ENCODE data around the gene MS4A10. TPM values are rescaled to one million over a fixed set of nuclear protein-coding genes. Genes with fewer than 3 reads are reported as not detected.

Gene MS4A10
- total RNA-seq, 2 experiments from 2014 or later, result not detected

- DNase-seq, result no peak
- Mint-ChIP-seq H3K4me3 (no peak overlapping the region), H3K36me3 (ENCODE audit: low read depth) (no peaks in the 10 kb centered on the region), H3K4me1 (no peaks in the 10 kb centered on the region), H3K27ac (no peak overlapping the region), H3K9me3 (ENCODE audit: low read depth) (no peaks in the 10 kb centered on the region), H3K27me3 (no peaks in the 10 kb centered on the region)
- intact Hi-C loops (cut with DNase I, micrococcal nuclease), result no loop called here
- ChIA-PET POLR2A (no interaction called here), CTCF (interaction anchor here (0.8 to 1.1 kb wide), 2 partner anchors 11 to 396 kb away, joined by 3 read pairs; no protein-coding TSS in a partner anchor)
- no peak for ATAC-seq
These were observed 5.6 kb downstream of the MS4A10 start for GRCh38 chr11:60790726-60791125.

DNA sequence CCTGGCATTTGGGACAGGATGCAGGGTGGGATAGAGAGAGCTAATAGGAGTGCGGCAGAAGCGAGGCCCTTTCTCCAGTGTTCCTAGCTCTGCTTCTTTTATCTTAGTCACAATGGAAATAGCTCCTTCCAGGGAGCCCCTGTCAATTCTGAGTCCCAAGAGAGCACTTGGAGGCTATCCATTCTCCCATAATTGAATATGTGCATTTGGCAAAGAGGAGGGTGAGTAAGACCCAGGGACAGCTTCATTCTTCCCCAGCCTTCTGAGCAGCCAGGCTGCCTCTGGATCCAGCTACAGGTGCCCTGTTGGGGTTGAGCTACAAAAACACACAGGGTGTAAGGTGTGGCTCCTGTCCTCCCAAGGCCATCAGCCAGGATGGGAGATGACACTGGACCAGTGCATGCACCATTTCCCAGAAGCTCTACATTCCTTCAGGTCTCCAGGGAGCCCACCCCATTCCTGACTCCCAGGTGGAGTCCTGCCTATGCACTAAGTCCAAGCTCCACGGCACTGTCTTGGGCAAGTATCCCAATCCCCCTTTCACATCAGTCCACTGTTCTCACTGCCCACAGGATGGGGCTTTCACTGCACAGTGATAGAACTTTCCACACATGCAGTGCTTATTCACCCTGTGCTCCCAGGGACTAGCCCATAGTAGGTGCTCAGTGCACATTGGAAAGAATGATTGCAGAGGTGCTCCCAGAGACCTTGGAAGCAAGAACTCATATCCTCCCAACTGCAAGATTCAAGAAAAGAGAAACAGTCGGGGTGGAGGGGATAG lies 6.2 kb downstream of the MS4A10 start:
- CTCF ChIA-PET, result interaction anchor here (0.8 to 1.1 kb wide), 3 partner anchors 11 to 396 kb away, joined by 3 read pairs; no protein-coding TSS in a partner anchor
- no peaks in the 10 kb centered on the region for H3K4me1 Mint-ChIP-seq
- ATAC-seq (no peak), DNase-seq (no peak)
- intact Hi-C loops (cut with DNase I, micrococcal nuclease), result no loop called here
- no peaks in the 10 kb centered on the region for H3K27me3 Mint-ChIP-seq
- no peaks in the 10 kb centered on the region for H3K36me3 Mint-ChIP-seq (ENCODE audit: low read depth)
- no peak overlapping the region for H3K27ac Mint-ChIP-seq
- H3K4me3 Mint-ChIP-seq, result no peak overlapping the region
- POLR2A ChIA-PET, result no interaction called here
- no peaks in the 10 kb centered on the region for H3K9me3 Mint-ChIP-seq (ENCODE audit: low read depth)

DNA sequence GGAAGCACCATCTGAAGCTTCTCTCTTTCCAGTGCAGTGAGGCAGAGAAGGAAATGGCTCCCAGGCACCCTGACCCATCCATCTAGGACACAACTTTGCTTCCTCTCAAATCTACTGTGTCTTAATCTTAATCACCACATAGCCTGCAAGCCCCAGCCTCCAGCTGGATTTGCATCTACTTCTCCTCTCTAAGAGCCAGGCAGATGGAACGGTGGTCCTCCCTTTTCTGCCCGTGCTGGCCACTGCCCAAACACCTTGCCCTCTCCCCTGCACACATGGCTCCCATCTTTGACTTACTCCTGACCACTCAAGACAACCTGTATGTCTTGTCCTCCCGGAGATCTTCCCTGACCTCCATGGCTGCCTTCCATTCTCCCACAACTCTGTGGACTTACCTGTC lies 7.4 kb downstream of the MS4A10 start:
- no peaks in the 10 kb centered on the region for H3K27me3 Mint-ChIP-seq
- no peaks in the 10 kb centered on the region for H3K9me3 Mint-ChIP-seq (ENCODE audit: low read depth)
- POLR2A ChIA-PET, result no interaction called here
- CTCF ChIA-PET, result interaction anchor here (0.7 kb wide), 1 partner anchor 17 kb away, joined by 3 read pairs; no protein-coding TSS in a partner anchor
- H3K4me3 Mint-ChIP-seq, result no peak overlapping the region
- H3K36me3 Mint-ChIP-seq (ENCODE audit: low read depth), result no peaks in the 10 kb centered on the region
- intact Hi-C loops (cut with DNase I, micrococcal nuclease), result no loop called here
- DNase-seq (no peak), ATAC-seq (no peak)
- no peak overlapping the region for H3K27ac Mint-ChIP-seq
- H3K4me1 Mint-ChIP-seq, result no peaks in the 10 kb centered on the region

DNA sequence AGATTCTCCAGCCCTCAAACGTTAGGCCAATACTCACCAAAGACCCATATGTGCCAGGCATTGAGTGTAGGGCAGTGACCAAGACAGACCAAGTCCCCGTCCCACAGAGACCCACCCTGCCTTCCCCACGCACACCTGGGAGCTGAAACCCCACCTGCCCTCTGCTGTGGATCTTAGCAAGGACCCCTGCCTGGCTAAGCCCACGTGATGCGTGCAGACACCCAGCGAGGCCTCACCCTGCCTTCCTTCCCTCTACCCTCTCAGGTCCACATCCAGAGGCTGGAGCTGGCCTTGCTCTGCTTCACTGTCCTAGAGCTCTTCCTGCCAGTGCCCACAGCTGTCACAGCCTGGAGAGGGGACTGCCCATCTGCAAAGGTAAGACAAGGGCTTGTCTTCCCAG lies 10.2 kb downstream of the MS4A10 start:
- intact Hi-C loops (cut with DNase I, micrococcal nuclease), result no loop called here
- H3K4me3 Mint-ChIP-seq, result no peak overlapping the region
- ChIA-PET POLR2A (no interaction called here), CTCF (interaction anchor here (0.6 to 2.8 kb wide), 2 partner anchors 19 to 360 kb away, joined by 3 to 13 read pairs; no protein-coding TSS in a partner anchor)
- H3K9me3 Mint-ChIP-seq (ENCODE audit: low read depth), result no peaks in the 10 kb centered on the region
- H3K27ac Mint-ChIP-seq, result no peak overlapping the region
- no peaks in the 10 kb centered on the region for H3K4me1 Mint-ChIP-seq
- ATAC-seq (no peak), DNase-seq (no peak)
- H3K27me3 Mint-ChIP-seq, result peaks cover 2% of the 10 kb centered on the region
- no peaks in the 10 kb centered on the region for H3K36me3 Mint-ChIP-seq (ENCODE audit: low read depth)

DNA sequence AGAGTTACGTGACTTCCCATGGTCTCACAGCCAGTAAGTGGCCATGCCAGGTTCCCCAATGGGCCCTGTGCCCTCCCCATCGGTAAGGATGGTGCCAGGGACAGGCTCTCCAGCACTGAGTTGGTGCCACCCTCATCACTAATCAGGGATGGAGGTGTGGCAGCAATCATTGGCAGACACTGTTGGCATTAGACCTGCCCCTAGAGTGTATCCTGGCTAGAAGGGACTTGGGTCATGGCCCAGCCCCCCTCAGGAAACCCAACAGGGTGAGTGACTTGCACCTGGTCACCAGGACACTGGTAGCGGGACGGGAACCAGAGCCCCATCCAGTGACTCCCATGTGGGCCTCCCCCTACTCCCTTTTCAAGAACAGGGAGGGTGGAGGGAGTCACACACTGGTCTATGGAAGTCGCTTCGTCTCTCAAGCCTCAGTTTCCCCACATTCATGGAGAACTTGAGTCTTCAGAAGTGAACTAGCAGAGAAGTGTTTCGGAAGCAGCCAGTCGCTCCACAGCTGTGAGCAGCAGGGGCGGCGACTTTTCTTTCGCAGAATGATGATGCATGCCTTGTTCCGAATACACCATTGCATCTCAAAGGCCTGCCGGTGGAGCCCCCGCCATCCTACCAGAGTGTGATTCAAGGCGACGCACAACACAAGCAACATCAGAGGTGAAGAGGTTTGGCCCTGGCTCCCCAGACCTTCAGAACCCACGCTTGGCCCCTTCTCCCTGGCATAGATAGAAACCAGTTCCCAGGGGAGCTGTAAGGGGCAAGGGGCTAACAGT lies 12.9 kb downstream of the MS4A10 start:
- Mint-ChIP-seq H3K4me1 (no peaks in the 10 kb centered on the region), H3K4me3 (no peak overlapping the region), H3K27me3 (peaks cover 7% of the 10 kb centered on the region), H3K27ac (no peak overlapping the region), H3K9me3 (ENCODE audit: low read depth) (no peaks in the 10 kb centered on the region), H3K36me3 (ENCODE audit: low read depth) (no peaks in the 10 kb centered on the region)
- DNase-seq (no peak), ATAC-seq (no peak)
- CTCF ChIA-PET, result interaction anchor here (2.0 to 2.8 kb wide), 3 partner anchors 22 to 33 kb away, joined by 7 to 13 read pairs (median 11); no protein-coding TSS in a partner anchor
- intact Hi-C loops (cut with DNase I, micrococcal nuclease), result no loop called here
- POLR2A ChIA-PET, result no interaction called here

- Mint-ChIP-seq H3K9me3 (ENCODE audit: low read depth) (no peaks in the 10 kb centered on the region), H3K4me3 (no peak overlapping the region), H3K27ac (no peak overlapping the region), H3K27me3 (peaks cover 7% of the 10 kb centered on the region), H3K36me3 (ENCODE audit: low read depth) (no peaks in the 10 kb centered on the region), H3K4me1 (no peaks in the 10 kb centered on the region)
- DNase-seq (no peak), ATAC-seq (no peak)
- ChIA-PET POLR2A (no interaction called here), CTCF (interaction anchor here (0.7 to 2.0 kb wide), 2 partner anchors 22 to 45 kb away, joined by 6 to 11 read pairs; no protein-coding TSS in a partner anchor)
- intact Hi-C loops (cut with DNase I, micrococcal nuclease), result no loop called here
These were observed 13.5 kb downstream of the MS4A10 start for GRCh38 chr11:60798631-60799030.

- intact Hi-C loops (cut with DNase I, micrococcal nuclease), result no loop called here
- ChIA-PET CTCF (no interaction called here), POLR2A (no interaction called here)
- ATAC-seq (no peak), DNase-seq (no peak)
- no peaks in the 10 kb centered on the region for H3K36me3 Mint-ChIP-seq (ENCODE audit: low read depth)
- H3K27ac Mint-ChIP-seq, result no peak overlapping the region
- H3K4me3 Mint-ChIP-seq, result no peak overlapping the region
- peaks cover 7% of the 10 kb centered on the region for H3K27me3 Mint-ChIP-seq
- no peaks in the 10 kb centered on the region for H3K4me1 Mint-ChIP-seq
- no peaks in the 10 kb centered on the region for H3K9me3 Mint-ChIP-seq (ENCODE audit: low read depth)
These were observed 16.1 kb downstream of the MS4A10 start for GRCh38 chr11:60801194-60801593.

DNA sequence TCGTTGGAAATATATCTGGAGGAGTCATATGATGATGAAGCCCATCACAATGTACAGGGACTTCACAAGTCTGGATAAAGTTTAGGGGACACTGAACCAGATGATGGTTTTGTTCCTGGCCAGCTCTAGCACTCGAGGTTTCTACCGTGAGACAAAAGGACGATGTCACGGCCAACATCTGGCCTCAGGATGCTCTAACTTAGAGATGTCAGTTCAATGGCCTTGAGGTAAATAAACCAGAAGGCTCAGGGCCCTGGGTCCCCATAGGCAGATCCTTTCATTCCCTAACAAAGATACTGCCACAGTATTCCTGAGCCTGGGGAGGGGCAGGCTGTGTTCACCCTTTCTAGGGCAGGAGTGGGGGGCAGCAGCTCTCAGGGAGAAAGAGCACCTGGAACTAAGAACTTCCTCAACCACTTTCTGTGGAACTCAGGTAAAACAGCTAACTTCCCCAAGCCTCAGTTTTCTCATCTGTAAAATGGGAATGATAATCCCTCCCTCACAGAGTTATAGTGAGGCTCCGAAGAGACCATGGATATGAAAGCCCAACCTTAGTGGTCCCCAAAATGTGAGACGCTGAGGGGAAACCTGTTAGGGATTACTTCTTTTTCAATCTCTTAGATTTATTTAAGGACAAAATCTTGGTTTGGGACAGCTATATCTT lies 18.3 kb downstream of the MS4A10 start:
- Mint-ChIP-seq H3K27ac (no peak overlapping the region), H3K4me3 (no peak overlapping the region), H3K4me1 (no peaks in the 10 kb centered on the region), H3K27me3 (peaks cover 7% of the 10 kb centered on the region), H3K9me3 (ENCODE audit: low read depth) (no peaks in the 10 kb centered on the region), H3K36me3 (ENCODE audit: low read depth) (no peaks in the 10 kb centered on the region)
- ChIA-PET POLR2A (no interaction called here), CTCF (no interaction called here)
- intact Hi-C loops (cut with DNase I, micrococcal nuclease), result no loop called here
- ATAC-seq (no peak), DNase-seq (no peak)

DNA sequence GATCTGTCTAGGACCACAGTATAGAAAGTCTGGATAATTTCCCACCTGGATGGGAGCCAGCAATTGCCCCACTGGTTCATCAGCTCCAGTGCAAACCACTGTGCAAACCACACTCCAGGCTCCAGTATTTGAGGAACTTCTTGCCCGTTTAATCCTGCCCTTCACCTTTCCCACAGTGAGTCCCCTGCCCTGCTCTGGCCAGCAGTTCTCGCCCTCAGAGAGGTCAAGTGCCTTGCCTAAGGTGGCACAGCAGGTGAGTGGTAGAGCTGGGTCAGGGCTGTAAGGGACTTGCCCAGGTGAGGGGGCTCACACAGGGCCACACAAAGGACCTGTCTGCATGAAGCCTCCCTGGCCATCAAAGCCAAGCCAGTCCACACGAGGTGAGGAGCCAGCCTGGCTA lies 24.1 kb downstream of the MS4A10 start:
- ChIA-PET POLR2A (no interaction called here), CTCF (no interaction called here)
- Mint-ChIP-seq H3K36me3 (ENCODE audit: low read depth) (no peaks in the 10 kb centered on the region), H3K4me1 (no peaks in the 10 kb centered on the region), H3K4me3 (no peak overlapping the region), H3K9me3 (ENCODE audit: low read depth) (no peaks in the 10 kb centered on the region), H3K27me3 (no peaks in the 10 kb centered on the region), H3K27ac (no peak overlapping the region)
- intact Hi-C loops (cut with DNase I, micrococcal nuclease), result no loop called here
- ATAC-seq (no peak), DNase-seq (no peak)

DNA sequence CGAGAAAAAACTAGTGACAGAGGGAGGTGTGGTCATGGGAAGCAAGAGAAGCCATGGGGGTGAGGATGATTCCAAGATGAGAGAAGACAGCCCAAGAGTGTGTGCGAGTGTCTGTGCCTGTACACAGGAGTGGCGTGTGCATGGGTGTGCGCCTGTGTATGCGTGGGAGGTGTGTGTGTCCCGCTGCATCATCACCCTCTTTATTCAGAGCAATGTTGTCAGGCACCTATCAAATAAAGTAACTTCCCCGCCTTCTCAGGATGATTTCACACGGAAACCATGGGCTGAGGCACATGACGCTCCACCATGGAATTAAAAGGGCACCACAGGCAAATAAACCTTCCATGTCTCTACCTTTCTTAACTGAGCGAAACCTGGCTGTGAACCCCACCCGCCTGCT lies 24.6 kb downstream of the MS4A10 start:
- intact Hi-C loops (cut with DNase I, micrococcal nuclease), result no loop called here
- H3K36me3 Mint-ChIP-seq (ENCODE audit: low read depth), result no peaks in the 10 kb centered on the region
- H3K4me3 Mint-ChIP-seq, result no peak overlapping the region
- ChIA-PET POLR2A (no interaction called here), CTCF (no interaction called here)
- no peaks in the 10 kb centered on the region for H3K9me3 Mint-ChIP-seq (ENCODE audit: low read depth)
- H3K27ac Mint-ChIP-seq, result no peak overlapping the region
- H3K4me1 Mint-ChIP-seq, result no peaks in the 10 kb centered on the region
- DNase-seq (no peak), ATAC-seq (no peak)
- H3K27me3 Mint-ChIP-seq, result no peaks in the 10 kb centered on the region

GRCh38 chr11:60810151-60810550 lies 25.0 kb downstream of the MS4A10 start:
- Mint-ChIP-seq H3K4me1 (no peaks in the 10 kb centered on the region), H3K36me3 (ENCODE audit: low read depth) (no peaks in the 10 kb centered on the region), H3K4me3 (no peak overlapping the region), H3K27me3 (no peaks in the 10 kb centered on the region), H3K27ac (no peak overlapping the region), H3K9me3 (ENCODE audit: low read depth) (no peaks in the 10 kb centered on the region)
- intact Hi-C loops (cut with DNase I, micrococcal nuclease), result no loop called here
- DNase-seq (no peak), ATAC-seq (no peak)
- ChIA-PET POLR2A (no interaction called here), CTCF (no interaction called here)

Measured in activated CD4-positive, alpha-beta T cell treated with anti-CD3 and anti-CD28 coated beads for 36 hours (primary cell).